ENCODE results near the gene GLB1L3.

DNA sequence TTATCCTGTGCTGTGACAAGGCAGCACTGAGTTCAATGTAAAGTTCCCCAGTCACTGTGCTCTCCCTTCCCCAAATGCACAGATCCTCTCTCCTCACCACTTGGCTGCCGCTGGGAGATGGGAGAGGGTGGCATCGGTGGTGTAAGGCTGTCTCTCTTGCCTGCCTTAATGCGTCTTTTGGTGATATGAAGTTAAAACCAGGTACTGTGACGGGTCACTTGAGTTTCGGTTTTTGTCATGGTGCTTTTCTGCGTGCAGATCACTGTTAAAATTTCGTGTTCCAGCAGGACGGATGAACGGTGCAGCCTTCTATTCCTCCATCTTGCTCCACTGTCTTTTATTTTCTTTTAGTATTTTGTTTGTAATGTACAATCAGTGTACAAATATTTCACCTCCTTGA lies 74.2 kb downstream of the GLB1L3 start:
- TF ChIP-seq, protein P1, sequence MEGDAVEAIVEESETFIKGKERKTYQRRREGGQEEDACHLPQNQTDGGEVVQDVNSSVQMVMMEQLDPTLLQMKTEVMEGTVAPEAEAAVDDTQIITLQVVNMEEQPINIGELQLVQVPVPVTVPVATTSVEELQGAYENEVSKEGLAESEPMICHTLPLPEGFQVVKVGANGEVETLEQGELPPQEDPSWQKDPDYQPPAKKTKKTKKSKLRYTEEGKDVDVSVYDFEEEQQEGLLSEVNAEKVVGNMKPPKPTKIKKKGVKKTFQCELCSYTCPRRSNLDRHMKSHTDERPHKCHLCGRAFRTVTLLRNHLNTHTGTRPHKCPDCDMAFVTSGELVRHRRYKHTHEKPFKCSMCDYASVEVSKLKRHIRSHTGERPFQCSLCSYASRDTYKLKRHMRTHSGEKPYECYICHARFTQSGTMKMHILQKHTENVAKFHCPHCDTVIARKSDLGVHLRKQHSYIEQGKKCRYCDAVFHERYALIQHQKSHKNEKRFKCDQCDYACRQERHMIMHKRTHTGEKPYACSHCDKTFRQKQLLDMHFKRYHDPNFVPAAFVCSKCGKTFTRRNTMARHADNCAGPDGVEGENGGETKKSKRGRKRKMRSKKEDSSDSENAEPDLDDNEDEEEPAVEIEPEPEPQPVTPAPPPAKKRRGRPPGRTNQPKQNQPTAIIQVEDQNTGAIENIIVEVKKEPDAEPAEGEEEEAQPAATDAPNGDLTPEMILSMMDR (IDR thresholded peaks at IDR 0.05) = no peak
- TF ChIP-seq POLR2A (IDR thresholded peaks at IDR 0.05) = no peak

Data from lower leg skin (tissue), 3 donors.